HG03159 (cell line): ENCODE data around the gene HEPACAM2.

Experiments
- ATAC-seq: cut with Tn5 transposase; IDR thresholded peaks from one replicate; pipeline ENCODE4 v1.9.1; 2021; ENCODE audit warnings: mild to moderate bottlenecking, moderate library complexity; ENCODE audit not compliant: unreplicated experiment

HEPACAM2 gene

DNA sequence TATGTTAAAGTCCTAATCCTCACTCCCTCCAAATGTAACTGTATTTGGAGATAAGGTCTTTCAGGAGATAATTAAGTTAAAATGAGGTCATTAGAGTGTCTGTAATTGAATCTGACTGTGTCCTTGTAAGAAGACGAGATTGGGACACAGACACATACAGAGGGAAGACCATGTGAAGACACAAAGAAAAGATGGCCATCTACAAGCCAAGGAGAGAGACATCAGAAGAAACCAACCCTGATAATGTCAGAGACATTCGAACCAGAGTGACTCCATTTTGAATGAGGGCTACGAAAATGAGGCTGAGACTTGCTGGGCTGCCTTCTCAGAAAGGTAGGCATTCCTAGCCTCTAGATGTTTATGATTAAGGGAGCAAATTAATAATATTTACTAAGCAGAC is 77.5 kb downstream of the HEPACAM2 start:
- ATAC-seq: no peak

DNA sequence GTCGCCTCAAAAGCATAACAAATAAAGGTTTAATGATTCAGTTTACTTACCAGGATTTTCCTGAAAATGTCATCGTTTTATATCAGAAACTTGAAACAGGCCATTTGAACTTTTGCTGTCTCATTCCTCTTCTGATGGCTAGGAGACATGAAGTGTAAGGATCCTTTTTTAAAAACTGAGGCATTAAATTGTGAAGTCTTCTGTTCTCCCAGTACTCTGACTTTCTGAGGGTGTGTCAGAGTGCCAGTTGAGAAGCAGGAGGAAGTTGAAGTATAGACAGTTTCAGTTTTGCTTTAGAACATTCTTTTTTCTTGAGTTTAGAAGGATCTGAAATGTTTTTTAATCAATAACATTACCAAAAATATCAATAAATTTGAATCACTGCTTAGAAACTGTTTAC is 78.1 kb downstream of the HEPACAM2 start, which contains the start of gene SAMD9L:
Gene SAMD9L, minus strand, starts transcription at position 242 of the 400 bp plus-strand sequence. CDS start 12,414 bp downstream, outside the sequence.
- ATAC-seq: no peak

DNA sequence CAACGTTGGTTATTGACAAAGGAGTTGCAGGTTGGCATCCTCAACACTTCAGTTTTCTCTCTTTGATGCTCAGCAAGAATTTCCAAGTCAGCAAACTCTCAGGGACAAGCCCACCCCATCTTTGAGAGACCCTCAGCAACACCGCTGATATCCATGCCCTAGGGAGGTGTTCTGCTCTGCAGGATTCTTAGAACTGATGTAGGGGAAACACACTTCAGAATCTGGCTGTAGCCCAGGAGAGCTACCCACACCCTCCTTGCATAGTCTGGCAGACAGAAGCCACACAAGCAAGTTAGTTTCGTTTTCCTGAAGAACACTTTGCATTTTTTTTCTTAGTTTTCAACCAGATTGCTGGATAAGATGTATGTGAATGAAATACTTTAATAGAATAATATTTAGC is 78.9 kb downstream of the HEPACAM2 start:
- peak; percentile 81 for ATAC-seq

DNA sequence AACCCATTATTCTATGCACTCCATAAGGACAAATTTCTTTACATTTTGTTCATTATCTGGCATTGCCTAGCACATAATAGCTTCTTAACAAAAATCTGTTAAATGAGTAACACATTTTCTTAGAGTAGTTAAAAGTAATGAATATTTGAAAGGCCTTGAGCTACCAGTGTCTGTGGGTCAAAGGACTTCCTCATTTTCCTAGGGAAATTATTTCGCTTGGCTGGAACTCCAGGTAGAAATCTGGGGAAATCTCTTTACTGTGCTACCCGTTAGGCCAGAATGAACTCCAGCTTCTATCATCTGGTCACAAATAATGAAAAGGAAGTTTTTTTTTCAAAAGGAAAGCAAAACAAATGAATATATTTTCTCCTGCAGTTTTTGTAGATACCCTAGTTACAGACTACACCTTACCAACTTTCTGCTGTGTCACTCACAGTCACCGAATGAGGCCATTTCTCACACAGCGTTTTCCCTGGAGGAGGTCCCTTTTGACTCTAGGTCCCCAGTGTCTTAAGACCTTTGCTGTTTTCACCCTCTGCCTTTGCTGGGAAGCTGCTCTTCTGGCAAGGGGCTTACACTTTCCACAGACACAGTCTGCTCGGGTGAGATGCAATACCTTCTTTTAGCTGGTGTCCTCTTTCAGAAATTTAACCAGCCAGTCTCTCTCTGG is 79.7 kb downstream of the HEPACAM2 start:
- peak; percentile 43 for ATAC-seq

DNA sequence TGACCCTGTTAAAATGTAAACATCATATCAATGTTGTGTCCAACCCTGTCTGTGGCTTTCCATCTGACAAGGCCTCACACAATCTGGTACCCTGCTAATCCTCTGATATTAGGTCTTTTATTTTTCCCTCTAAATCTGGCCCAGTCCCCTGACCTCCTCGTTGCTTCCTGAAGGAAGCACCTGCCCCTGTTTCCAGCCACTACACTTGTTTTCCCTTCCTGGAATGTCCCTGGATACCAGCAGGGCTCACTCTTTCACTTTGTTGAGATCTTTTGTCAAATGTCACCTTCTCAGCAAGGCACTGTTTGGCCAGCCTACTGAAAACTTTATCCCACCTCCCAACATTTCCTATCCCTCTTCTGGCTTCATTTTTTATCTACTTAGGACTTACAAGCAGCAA is 80.2 kb downstream of the HEPACAM2 start:
- no peak for ATAC-seq

DNA sequence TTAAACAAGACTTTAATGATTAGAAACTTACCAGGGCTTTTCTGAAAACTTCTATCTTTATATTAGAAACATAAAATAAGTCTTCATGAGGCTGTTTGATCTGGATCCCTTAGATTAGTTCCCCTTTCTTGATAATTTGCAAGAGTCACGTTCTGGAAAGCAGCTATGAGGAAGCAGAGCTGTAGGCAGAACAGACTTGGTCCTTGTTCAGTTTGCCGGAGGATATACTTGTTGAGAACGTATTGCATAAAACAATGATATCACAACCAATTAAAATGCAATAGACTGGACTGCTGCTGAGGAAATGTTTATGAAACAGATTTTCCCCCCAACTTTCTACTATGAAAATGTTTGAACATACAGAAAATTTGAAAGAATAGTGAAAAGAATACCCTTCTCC is 80.9 kb downstream of the HEPACAM2 start:
- no peak for ATAC-seq

DNA sequence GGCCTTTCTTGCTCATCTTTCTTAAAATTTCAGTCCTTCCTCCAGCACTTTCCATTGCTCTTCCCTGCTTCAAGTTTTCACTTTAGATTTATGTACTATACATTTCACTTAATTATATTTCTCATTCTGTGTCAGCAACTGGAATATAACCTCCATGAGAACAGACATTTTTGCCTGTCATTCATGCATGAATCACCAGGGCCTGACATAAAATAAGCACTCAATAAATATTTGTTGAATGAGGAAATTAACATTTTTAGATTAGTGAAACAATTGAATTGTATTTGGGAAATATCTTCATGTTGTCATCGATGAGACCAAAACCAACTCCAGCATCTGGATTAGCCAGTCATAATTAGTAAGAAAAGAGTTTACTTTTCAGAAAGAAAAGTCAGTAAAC is 84.1 kb downstream of the HEPACAM2 start:
- no peak for ATAC-seq

DNA sequence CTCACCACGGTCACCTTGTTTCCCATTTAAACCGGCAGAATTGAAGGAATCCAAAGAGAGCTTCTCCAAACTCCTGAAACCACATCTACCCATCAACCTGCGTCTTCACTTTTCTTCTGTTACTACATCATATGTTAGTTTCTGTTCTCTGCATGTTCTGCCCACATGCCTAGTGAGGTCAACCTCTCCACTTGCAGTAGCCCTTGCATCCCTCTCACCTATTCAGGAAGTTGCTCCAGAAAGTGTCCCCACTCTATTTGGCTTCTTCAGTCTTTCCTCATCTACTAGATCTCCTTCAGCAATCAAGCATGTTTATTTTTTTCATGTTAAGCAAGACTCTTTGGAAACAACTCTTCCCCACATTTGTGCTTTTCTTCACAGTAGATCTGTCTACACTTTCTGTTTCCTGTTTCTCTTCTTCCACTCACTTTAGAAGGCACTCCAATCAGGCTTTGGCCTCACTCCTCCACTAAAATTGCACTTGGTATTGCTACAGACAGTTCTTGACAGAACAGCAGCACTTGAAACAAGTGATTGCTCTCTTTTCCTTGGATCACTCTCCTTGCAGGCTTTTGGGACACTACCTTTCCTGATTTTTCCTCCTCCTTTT is 85.6 kb downstream of the HEPACAM2 start:
- no peak for ATAC-seq

DNA sequence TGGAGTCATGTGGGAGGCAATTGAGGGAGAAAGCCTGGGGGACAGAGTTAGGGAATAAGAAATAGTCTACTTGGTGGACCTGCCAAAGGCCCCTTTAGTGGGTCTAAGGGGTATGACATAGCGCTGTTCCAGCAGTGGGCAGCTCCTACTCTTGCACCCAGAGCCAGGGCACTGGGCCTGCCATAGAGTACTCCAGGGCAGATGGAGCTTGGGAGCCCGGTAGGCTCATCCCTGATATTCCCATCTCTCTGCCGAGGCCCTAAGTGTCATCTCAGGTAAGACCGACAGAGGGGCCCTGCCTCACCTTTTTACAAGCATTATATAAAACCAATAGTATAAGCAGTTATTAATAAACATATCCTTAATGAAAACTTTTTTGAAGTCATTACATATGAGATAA is 87.7 kb downstream of the HEPACAM2 start:
- no peak for ATAC-seq
